ENCODE measurements around the gene TBC1D22A.

DNA sequence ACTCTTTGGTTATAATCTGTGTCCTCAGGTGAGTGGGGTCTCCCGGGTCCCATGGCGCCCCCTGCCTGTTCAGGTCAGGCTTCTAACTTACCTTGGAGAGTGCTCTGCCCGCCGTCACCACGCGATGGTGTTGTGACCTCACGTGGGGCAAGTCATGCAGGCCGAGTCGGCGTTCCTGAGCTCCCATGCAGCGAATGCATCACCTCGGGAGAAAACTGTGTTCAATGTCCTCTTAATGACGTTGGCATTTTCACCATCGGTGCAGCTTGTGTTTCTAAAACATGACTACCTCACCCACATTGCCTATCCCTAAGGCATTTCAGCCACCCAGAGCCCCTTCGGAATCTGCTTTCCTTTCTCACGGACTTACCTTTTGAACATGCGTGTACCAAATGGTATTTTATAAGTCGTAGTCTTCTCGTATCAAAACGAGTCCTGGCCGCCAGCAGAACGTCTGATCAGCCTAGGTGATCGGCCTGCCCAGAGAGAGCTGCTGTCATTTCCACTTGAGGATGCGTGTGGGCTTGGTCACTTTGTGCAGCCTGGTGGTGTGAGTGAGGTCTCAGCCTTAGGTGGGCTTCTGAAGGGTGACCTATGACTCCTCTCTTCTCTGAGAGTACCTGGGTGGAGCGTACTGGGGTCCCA is 64.8 kb downstream of the TBC1D22A start:
- TF ChIP-seq POLR2AphosphoS5 (IDR thresholded peaks at IDR 0.05; ENCODE audit: insufficient read depth, low read depth, low read length) (no peak), POLR2A (IDR thresholded peaks at IDR 0.05; ENCODE audit: low read depth, low read length) (no peak)
- TF ChIP-seq, protein P1, sequence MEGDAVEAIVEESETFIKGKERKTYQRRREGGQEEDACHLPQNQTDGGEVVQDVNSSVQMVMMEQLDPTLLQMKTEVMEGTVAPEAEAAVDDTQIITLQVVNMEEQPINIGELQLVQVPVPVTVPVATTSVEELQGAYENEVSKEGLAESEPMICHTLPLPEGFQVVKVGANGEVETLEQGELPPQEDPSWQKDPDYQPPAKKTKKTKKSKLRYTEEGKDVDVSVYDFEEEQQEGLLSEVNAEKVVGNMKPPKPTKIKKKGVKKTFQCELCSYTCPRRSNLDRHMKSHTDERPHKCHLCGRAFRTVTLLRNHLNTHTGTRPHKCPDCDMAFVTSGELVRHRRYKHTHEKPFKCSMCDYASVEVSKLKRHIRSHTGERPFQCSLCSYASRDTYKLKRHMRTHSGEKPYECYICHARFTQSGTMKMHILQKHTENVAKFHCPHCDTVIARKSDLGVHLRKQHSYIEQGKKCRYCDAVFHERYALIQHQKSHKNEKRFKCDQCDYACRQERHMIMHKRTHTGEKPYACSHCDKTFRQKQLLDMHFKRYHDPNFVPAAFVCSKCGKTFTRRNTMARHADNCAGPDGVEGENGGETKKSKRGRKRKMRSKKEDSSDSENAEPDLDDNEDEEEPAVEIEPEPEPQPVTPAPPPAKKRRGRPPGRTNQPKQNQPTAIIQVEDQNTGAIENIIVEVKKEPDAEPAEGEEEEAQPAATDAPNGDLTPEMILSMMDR (IDR thresholded peaks at IDR 0.05; ENCODE audit: extremely low read depth in 1 of 2, insufficient read depth in 1 of 2, low read depth in 1 of 2, low read length in 2 of 2), result no peak
